ENCODE measurements around the gene STYXL2. TPM values are rescaled to one million over a fixed set of nuclear protein-coding genes. Genes with fewer than 3 reads are reported as not detected.

Gene STYXL2
- polyA plus RNA-seq (2012; ENCODE audit: insufficient read depth, insufficient read length, low read depth), result not detected

- H3K4me1 ChIP-seq, result no peaks in the 10 kb centered on the region
- no peak within 1 kb of the TSS for H3K4me3 ChIP-seq (ENCODE audit: low read depth, low read length)
- H3K27me3 ChIP-seq, result no peaks in the 10 kb centered on the region
- DNase-seq, result no peak
- TF ChIP-seq, protein P1, sequence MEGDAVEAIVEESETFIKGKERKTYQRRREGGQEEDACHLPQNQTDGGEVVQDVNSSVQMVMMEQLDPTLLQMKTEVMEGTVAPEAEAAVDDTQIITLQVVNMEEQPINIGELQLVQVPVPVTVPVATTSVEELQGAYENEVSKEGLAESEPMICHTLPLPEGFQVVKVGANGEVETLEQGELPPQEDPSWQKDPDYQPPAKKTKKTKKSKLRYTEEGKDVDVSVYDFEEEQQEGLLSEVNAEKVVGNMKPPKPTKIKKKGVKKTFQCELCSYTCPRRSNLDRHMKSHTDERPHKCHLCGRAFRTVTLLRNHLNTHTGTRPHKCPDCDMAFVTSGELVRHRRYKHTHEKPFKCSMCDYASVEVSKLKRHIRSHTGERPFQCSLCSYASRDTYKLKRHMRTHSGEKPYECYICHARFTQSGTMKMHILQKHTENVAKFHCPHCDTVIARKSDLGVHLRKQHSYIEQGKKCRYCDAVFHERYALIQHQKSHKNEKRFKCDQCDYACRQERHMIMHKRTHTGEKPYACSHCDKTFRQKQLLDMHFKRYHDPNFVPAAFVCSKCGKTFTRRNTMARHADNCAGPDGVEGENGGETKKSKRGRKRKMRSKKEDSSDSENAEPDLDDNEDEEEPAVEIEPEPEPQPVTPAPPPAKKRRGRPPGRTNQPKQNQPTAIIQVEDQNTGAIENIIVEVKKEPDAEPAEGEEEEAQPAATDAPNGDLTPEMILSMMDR (IDR thresholded peaks at IDR 0.05; ENCODE audit: low read depth, low read length), result no peak
- no peaks in the 10 kb centered on the region for H3K9me3 ChIP-seq
- no peaks in the 10 kb centered on the region for H3K36me3 ChIP-seq
Observed at GRCh38 chr1:167093846-167094516, at the start of gene STYXL2. Gene STYXL2 (plus strand): TSS chr1:167094075. CDS start chr1:167094850, 775 bp downstream.

GRCh38 chr1:167051907-167052306 lies 42.0 kb upstream of the STYXL2 start:
- no peaks in the 10 kb centered on the region; the same call in 1 of the 2 replicates for H3K27me3 ChIP-seq
- H3K4me1 ChIP-seq, result no peaks in the 10 kb centered on the region
- no peaks in the 10 kb centered on the region for H3K36me3 ChIP-seq
- DNase-seq, result no peak
- no peaks in the 10 kb centered on the region for H3K9me3 ChIP-seq
- TF ChIP-seq, protein P1 (IDR thresholded peaks at IDR 0.05; ENCODE audit: low read depth, low read length), result no peak
- H3K4me3 ChIP-seq (ENCODE audit: low read depth, low read length), result no peak overlapping the region

GRCh38 chr1:167052389-167052788 lies 41.5 kb upstream of the STYXL2 start:
- Histone ChIP-seq H3K27me3 (no peaks in the 10 kb centered on the region; the same call in 1 of the 2 replicates), H3K36me3 (no peaks in the 10 kb centered on the region), H3K9me3 (no peaks in the 10 kb centered on the region), H3K4me1 (no peaks in the 10 kb centered on the region), H3K4me3 (ENCODE audit: low read depth, low read length) (no peak overlapping the region)
- TF ChIP-seq, protein P1 (IDR thresholded peaks at IDR 0.05; ENCODE audit: low read depth, low read length), result peak; percentile 68
- DNase-seq, result peak; percentile 36

DNA sequence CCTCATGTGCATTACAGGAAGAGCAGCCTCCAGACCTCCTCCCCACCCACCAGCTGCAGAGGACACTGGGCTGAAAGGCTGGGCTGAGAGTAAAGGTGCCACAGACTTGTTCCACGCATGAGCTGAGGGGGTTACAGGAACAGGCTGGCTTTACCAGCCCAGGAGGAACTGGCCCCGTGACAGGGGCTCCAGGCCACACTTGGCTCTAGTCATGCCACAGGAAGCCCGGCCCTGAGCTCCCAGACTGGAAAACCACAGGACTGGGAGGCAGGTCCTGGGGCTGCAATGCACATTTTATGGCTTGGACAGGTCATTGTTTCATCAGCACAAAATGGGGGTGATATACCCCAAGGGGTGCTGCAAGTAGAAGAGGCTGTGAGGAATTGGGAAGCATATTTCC lies 39.3 kb upstream of the STYXL2 start:
- Histone ChIP-seq H3K27me3 (no peaks in the 10 kb centered on the region; the same call in 1 of the 2 replicates), H3K36me3 (no peaks in the 10 kb centered on the region), H3K4me3 (ENCODE audit: low read depth, low read length) (no peak overlapping the region), H3K9me3 (no peaks in the 10 kb centered on the region), H3K4me1 (no peaks in the 10 kb centered on the region)
- TF ChIP-seq, protein P1 (IDR thresholded peaks at IDR 0.05; ENCODE audit: low read depth, low read length), result no peak
- DNase-seq, result no peak

- TF ChIP-seq, protein P1 (IDR thresholded peaks at IDR 0.05; ENCODE audit: low read depth, low read length), result no peak
Observed at GRCh38 chr1:167054946-167055630, 38.8 kb upstream of the STYXL2 start.

More at GRCh38 chr1:167054946-167055630, 38.8 kb upstream of the STYXL2 start:
- no peak for DNase-seq
- Histone ChIP-seq H3K27me3 (no peaks in the 10 kb centered on the region), H3K4me1 (no peaks in the 10 kb centered on the region), H3K36me3 (no peaks in the 10 kb centered on the region), H3K9me3 (no peaks in the 10 kb centered on the region), H3K4me3 (ENCODE audit: low read depth, low read length) (no peak overlapping the region)
